ENCODE data around the gene TEX14. TPM values are rescaled to one million over a fixed set of nuclear protein-coding genes. Genes with fewer than 3 reads are reported as not detected.
"Not testable (repeated sequence)": the region's sequence is repeated elsewhere in the genome, so short reads cannot be mapped to it uniquely, and the experiment has no call there.

Gene TEX14
- total RNA-seq, 1 experiment from 2014 or later: not detected

GRCh38 chr17:58564243-58564642 is 127.6 kb downstream of the TEX14 start:
- DNase-seq (ENCODE audit: low read depth): no peak

GRCh38 chr17:58560511-58560910 is 131.3 kb downstream of the TEX14 start:
- DNase-seq (ENCODE audit: low read depth): no peak

GRCh38 chr17:58557981-58558380 is 133.9 kb downstream of the TEX14 start:
- DNase-seq (ENCODE audit: low read depth): no peak

GRCh38 chr17:58556833-58557250 is 135.0 kb downstream of the TEX14 start:
- no peak for DNase-seq (ENCODE audit: low read depth)

- DNase-seq (ENCODE audit: low read depth): not testable (repeated sequence)
Measured at GRCh38 chr17:58555109-58555508, 136.7 kb downstream of the TEX14 start.

- DNase-seq (ENCODE audit: low read depth): no peak
Measured at GRCh38 chr17:58541249-58541648, 150.6 kb downstream of the TEX14 start.

- DNase-seq (ENCODE audit: low read depth): no peak
Measured at GRCh38 chr17:58539698-58540097, 152.1 kb downstream of the TEX14 start.

GRCh38 chr17:58538811-58539409 is 152.9 kb downstream of the TEX14 start:
- no peak for DNase-seq (ENCODE audit: low read depth)

GRCh38 chr17:58537266-58537665 is 154.6 kb downstream of the TEX14 start:
- DNase-seq (ENCODE audit: low read depth): no peak

- DNase-seq (ENCODE audit: low read depth): no peak
Measured at GRCh38 chr17:58536542-58536941, 155.3 kb downstream of the TEX14 start.

- DNase-seq (ENCODE audit: low read depth): peak; percentile 35
Measured at GRCh38 chr17:58535431-58535830, 156.4 kb downstream of the TEX14 start.

- DNase-seq (ENCODE audit: low read depth): peak; percentile 39
Measured at GRCh38 chr17:58534901-58535421, 156.9 kb downstream of the TEX14 start.

GRCh38 chr17:58534331-58534730 is 157.5 kb downstream of the TEX14 start:
- DNase-seq (ENCODE audit: low read depth): no peak

- DNase-seq (ENCODE audit: low read depth): no peak
Measured at GRCh38 chr17:58533616-58534188, 158.1 kb downstream of the TEX14 start.

GRCh38 chr17:58532555-58532951 is 159.3 kb downstream of the TEX14 start:
- DNase-seq (ENCODE audit: low read depth): no peak

- DNase-seq (ENCODE audit: low read depth): peak; percentile 42
Measured at GRCh38 chr17:58531661-58532554, 159.9 kb downstream of the TEX14 start.

GRCh38 chr17:58531122-58531521 is 160.7 kb downstream of the TEX14 start:
- DNase-seq (ENCODE audit: low read depth): no peak

GRCh38 chr17:58530655-58531054 is 161.2 kb downstream of the TEX14 start:
- DNase-seq (ENCODE audit: low read depth): no peak

GRCh38 chr17:58529275-58529674 is 162.6 kb downstream of the TEX14 start:
- no peak for DNase-seq (ENCODE audit: low read depth)

GRCh38 chr17:58528443-58528842 is 163.4 kb downstream of the TEX14 start:
- no peak for DNase-seq (ENCODE audit: low read depth)

- DNase-seq (ENCODE audit: low read depth): peak; percentile 80
Measured at GRCh38 chr17:58527949-58528348, 163.9 kb downstream of the TEX14 start.

- DNase-seq (ENCODE audit: low read depth): no peak
Measured at GRCh38 chr17:58527306-58527705, 164.5 kb downstream of the TEX14 start.

GRCh38 chr17:58525239-58525638 is 166.6 kb downstream of the TEX14 start:
- DNase-seq (ENCODE audit: low read depth): peak; percentile 79

Measured in Daoy (cell line).